ENCODE data around the gene SCRN1.
"Not testable (repeated sequence)": the region's sequence is repeated elsewhere in the genome, so short reads cannot be mapped to it uniquely, and the experiment has no call there.

The SCRN1 gene

DNA sequence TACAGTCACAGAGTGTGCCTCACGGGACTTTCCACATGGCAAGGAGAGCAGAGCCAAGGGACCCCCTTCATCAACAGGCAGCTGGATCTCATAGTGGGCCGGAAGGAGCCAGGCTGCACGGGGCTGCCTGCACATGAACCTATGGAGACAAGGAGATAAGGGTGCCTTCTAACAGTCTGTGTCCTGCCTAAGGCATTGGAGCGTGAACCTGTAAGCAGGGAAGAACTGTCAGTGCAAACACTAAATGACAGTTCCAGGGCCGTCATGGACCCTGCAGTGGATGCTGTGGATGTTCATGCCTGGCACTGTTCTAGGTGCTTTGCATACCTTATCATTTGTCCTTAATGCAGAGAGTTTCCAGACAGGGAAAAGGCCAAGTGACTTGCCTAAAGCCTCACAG lies 97.4 kb downstream of the SCRN1 start:
- no peaks in the 10 kb centered on the region for H3K36me3 Mint-ChIP-seq
- peaks cover 0 to 6% of the 10 kb centered on the region in 2 donors for H3K27me3 Mint-ChIP-seq
- H3K9me3 Mint-ChIP-seq = peaks cover 4% of the 10 kb centered on the region in 2 donors
- DNase-seq (no peak), ATAC-seq (replicated peaks) (no peak)
- H3K4me3 Mint-ChIP-seq = no peak overlapping the region
- H3K27ac Mint-ChIP-seq = no peak overlapping the region
- no peaks in the 10 kb centered on the region for H3K4me1 Mint-ChIP-seq

GRCh38 chr7:29891766-29892165 lies 97.8 kb downstream of the SCRN1 start:
- H3K4me3 Mint-ChIP-seq = no peak overlapping the region
- no peak for ATAC-seq (replicated peaks)
- H3K4me1 Mint-ChIP-seq = no peaks in the 10 kb centered on the region

DNA sequence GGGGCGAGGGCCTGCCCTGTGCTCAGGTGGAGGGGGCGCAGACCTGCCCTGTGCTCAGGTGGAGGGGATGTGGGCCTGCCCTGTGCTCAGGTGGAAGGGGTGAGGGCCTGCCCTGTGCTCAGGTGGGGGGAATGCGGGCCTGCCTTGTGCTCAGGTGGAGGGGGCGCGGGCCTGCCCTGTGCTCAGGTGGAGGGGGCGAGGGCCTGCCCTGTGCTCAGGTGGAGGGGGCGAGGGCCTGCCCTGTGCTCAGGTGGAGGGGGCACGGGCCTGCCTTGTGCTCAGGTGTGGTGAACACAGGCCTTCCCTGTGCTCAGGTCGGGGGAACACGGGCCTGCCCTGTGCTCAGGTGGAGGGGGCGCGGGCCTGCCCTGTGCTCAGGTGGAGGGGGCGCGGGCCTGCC lies 98.8 kb downstream of the SCRN1 start:
- H3K36me3 Mint-ChIP-seq; DNase-seq; H3K27ac Mint-ChIP-seq; H3K4me3 Mint-ChIP-seq; H3K27me3 Mint-ChIP-seq; H3K4me1 Mint-ChIP-seq; H3K9me3 Mint-ChIP-seq; ATAC-seq (replicated peaks): not testable (repeated sequence)

More at GRCh38 chr7:29891766-29892165, 97.8 kb downstream of the SCRN1 start:
- H3K27me3 Mint-ChIP-seq = peaks cover 0 to 6% of the 10 kb centered on the region in 2 donors
- no peak for DNase-seq
- peaks cover under 1% of the 10 kb centered on the region in 2 donors for H3K9me3 Mint-ChIP-seq
- no peaks in the 10 kb centered on the region for H3K36me3 Mint-ChIP-seq
- no peak overlapping the region for H3K27ac Mint-ChIP-seq

DNA sequence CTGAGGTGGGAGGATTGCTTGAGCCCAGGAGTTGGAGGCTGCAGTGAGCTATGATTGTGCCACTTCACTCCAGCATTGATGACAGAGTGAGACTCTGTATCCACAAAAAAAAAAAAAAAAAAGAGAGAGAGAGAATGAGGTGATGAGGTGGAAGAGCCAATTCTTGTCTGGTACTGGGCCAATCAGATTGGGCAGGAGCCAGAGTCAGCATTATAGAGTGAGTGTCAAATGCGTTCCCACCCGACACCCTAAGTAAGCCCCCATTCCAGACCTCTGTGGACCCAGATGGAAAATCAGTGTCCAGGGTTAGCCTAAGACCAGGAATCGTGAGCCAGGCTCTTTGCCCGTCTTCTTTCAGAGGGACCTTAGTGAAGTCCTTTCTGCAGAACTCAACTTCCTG lies 99.3 kb downstream of the SCRN1 start:
- Mint-ChIP-seq H3K36me3 (no peaks in the 10 kb centered on the region), H3K27me3 (peaks cover 1 to 4% of the 10 kb centered on the region in 2 donors), H3K27ac (no peak overlapping the region), H3K4me1 (no peaks in the 10 kb centered on the region), H3K4me3 (no peak overlapping the region), H3K9me3 (no peaks in the 10 kb centered on the region)
- DNase-seq = no peak
- no peak for ATAC-seq (replicated peaks)

- Mint-ChIP-seq H3K9me3 (no peaks in the 10 kb centered on the region), H3K27me3 (peaks cover 8 to 13% of the 10 kb centered on the region in 2 donors), H3K27ac (no peak overlapping the region), H3K4me1 (peaks cover 0 to 3% of the 10 kb centered on the region in 2 donors), H3K4me3 (no peak overlapping the region), H3K36me3 (no peaks in the 10 kb centered on the region)
- no peak for ATAC-seq (replicated peaks)
- DNase-seq = no peak
Observed at GRCh38 chr7:29889288-29889687, 100.3 kb downstream of the SCRN1 start.

DNA sequence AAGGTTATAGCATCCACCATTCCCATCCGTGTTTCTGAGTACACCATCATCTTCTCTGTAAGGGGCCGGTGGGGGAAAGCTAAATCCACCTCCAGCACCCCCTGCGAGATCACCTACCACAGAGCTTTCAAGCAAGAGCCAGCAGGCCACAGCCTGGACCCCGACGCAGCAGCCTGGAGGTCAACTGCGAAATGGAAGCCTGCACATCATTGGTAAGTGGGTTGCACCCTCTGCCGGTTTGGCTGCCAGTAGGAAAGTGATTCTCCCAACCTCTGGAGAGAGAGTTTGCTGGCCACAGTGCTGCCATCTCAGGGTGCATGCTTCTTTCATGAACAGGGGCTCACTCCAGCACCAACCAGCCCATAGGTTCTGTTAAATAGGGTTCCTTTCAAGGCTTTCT lies 101.6 kb downstream of the SCRN1 start:
- Mint-ChIP-seq H3K4me3 (no peak overlapping the region), H3K9me3 (no peaks in the 10 kb centered on the region), H3K27ac (no peak overlapping the region)

GRCh38 chr7:29886827-29887226 lies 102.8 kb downstream of the SCRN1 start:
- no peak overlapping the region for H3K27ac Mint-ChIP-seq
- peaks cover 15 to 26% of the 10 kb centered on the region in 2 donors for H3K27me3 Mint-ChIP-seq
- ATAC-seq (replicated peaks) (no peak), DNase-seq (no peak)
- H3K9me3 Mint-ChIP-seq = no peaks in the 10 kb centered on the region
- H3K4me3 Mint-ChIP-seq = no peak overlapping the region
- H3K4me1 Mint-ChIP-seq = peaks cover 6 to 8% of the 10 kb centered on the region in 2 donors
- no peaks in the 10 kb centered on the region for H3K36me3 Mint-ChIP-seq

More for the DNA sequence above, 101.6 kb downstream of the SCRN1 start:
- Mint-ChIP-seq H3K27me3 (peaks cover 12 to 21% of the 10 kb centered on the region in 2 donors), H3K4me1 (peaks cover 6 to 7% of the 10 kb centered on the region in 2 donors), H3K36me3 (no peaks in the 10 kb centered on the region)
- no peak for DNase-seq
- no peak for ATAC-seq (replicated peaks)

DNA sequence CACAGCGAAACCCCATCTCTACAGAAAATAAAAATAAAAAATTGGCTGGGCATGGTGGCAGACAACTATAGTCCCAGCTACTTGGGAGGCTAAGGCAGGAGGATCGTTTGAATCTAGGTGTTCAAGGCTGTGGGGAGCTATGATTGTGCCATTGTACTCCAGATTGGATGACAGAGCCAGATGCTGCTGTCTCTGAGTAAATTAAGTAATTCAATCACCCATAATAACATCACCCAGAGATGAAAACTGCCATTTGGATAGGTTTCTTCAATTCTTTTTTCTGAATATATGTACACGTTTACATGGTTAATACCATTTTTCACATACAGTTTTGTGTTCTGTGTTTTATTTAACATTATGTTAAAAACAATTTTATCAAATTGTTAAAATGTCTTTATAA lies 104.0 kb downstream of the SCRN1 start:
- Mint-ChIP-seq H3K4me3 (no peak overlapping the region), H3K4me1 (peaks cover 6 to 8% of the 10 kb centered on the region in 2 donors), H3K9me3 (no peaks in the 10 kb centered on the region), H3K36me3 (no peaks in the 10 kb centered on the region), H3K27me3 (peaks cover 15 to 26% of the 10 kb centered on the region in 2 donors), H3K27ac (no peak overlapping the region)
- no peak for ATAC-seq (replicated peaks)
- no peak for DNase-seq

- Mint-ChIP-seq H3K4me1 (peaks cover 6 to 8% of the 10 kb centered on the region in 2 donors), H3K27me3 (peaks cover 15 to 26% of the 10 kb centered on the region in 2 donors), H3K9me3 (no peaks in the 10 kb centered on the region), H3K27ac (no peak overlapping the region), H3K4me3 (peak overlapping the region; percentile 11 to 29), H3K36me3 (no peaks in the 10 kb centered on the region)
- ATAC-seq (replicated peaks) (peak in 1 of 2 donors; percentile 39), DNase-seq (no peak)
Observed at GRCh38 chr7:29884399-29885272, 105.0 kb downstream of the SCRN1 start.

- Mint-ChIP-seq H3K36me3 (no peaks in the 10 kb centered on the region), H3K27ac (no peak overlapping the region), H3K4me1 (peaks cover 6 to 8% of the 10 kb centered on the region in 2 donors), H3K4me3 (peak overlapping the region; percentile 33 to 68), H3K9me3 (no peaks in the 10 kb centered on the region), H3K27me3 (peaks cover 15 to 29% of the 10 kb centered on the region in 2 donors)
- no peak for DNase-seq
- peak in 1 of 2 donors; percentile 14 for ATAC-seq (replicated peaks)
Observed at GRCh38 chr7:29883462-29884398, 105.9 kb downstream of the SCRN1 start.

DNA sequence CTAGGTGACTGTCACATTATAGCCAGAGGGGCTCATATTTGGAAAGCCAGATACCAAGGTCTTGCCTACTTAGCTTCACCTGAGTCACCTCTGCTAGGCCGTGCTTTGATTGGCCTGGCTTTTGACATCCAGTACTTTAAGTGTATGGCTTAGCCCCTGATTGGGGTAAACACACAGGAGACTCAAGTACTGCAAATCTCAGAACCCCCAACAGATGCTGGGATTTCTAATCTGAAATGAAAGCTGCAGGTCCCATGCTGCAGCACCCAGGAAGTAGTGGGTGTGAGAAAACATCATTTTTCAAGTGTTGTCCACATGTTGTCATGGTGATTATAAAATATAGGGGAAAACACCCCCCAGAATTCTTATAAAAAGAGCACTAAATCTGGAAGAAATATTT lies 107.1 kb downstream of the SCRN1 start:
- H3K27me3 Mint-ChIP-seq = peaks cover 21 to 35% of the 10 kb centered on the region in 2 donors
- no peak for DNase-seq
- no peak overlapping the region for H3K27ac Mint-ChIP-seq
- no peaks in the 10 kb centered on the region for H3K9me3 Mint-ChIP-seq
- H3K36me3 Mint-ChIP-seq = no peaks in the 10 kb centered on the region
- H3K4me3 Mint-ChIP-seq = no peak overlapping the region
- no peak for ATAC-seq (replicated peaks)
- H3K4me1 Mint-ChIP-seq = peaks cover 9 to 14% of the 10 kb centered on the region in 2 donors

DNA sequence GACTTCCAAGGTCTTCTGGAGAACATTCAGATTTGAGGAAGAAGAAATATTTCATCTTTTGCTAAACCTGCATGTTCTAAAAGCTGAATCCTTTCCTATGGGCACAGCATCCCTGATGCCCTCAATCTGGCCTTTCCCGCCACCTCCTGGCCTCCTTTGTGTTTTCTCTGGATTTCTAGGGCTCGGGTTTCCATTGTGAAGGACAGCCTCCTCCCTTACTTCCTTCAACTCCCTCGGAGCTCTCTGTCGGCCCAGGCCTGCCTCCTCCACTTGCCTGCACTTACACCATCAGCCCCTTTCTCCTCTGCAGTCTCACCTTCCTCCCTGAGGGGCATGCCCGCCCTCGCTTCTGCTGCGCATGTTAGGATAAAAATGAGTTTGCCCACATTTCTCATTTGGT lies 107.9 kb downstream of the SCRN1 start:
- H3K4me3 Mint-ChIP-seq = no peak overlapping the region
- DNase-seq (no peak), ATAC-seq (replicated peaks) (no peak)
- no peak overlapping the region for H3K27ac Mint-ChIP-seq
- peaks cover 24 to 39% of the 10 kb centered on the region in 2 donors for H3K27me3 Mint-ChIP-seq
- no peaks in the 10 kb centered on the region for H3K9me3 Mint-ChIP-seq
- H3K4me1 Mint-ChIP-seq = peaks cover 9 to 14% of the 10 kb centered on the region in 2 donors
- H3K36me3 Mint-ChIP-seq = no peaks in the 10 kb centered on the region

GRCh38 chr7:29879609-29880008 lies 110.0 kb downstream of the SCRN1 start:
- no peak overlapping the region for H3K27ac Mint-ChIP-seq
- H3K4me3 Mint-ChIP-seq = no peak overlapping the region
- no peaks in the 10 kb centered on the region for H3K36me3 Mint-ChIP-seq
- H3K27me3 Mint-ChIP-seq = peaks cover 24 to 35% of the 10 kb centered on the region in 2 donors
- ATAC-seq (replicated peaks) (no peak), DNase-seq (no peak)
- H3K9me3 Mint-ChIP-seq = no peaks in the 10 kb centered on the region
- H3K4me1 Mint-ChIP-seq = peaks cover 7 to 14% of the 10 kb centered on the region in 2 donors

DNA sequence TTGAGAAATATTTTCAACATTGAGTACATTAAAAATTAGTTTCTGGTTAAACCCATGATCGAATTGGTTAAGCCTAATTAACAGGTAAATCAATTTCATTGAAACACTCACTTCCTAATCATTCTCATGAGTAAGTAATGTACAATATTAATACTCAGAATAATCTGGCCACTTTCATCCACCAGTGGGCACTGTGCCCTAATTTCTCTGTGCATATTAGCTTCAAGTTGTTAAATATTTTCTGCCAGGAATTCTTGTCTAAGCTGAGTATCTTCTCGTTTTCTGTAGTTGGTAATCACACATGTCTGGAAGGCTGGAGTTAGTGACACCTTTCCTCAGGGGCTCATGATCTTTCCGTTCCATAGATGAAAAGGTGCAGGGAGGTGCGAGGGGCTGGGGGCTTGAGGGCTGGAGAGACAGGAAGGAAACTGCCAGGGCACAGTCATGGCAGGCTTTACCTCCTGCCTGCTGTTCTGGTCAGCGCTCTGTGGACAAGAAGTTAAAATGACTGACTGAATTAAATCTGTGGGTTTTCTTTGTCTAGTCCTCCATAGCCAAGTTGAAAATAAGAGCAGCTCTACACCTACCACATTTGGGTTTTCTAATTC lies 111.4 kb downstream of the SCRN1 start:
- no peak overlapping the region for H3K27ac Mint-ChIP-seq
- peaks cover 3 to 9% of the 10 kb centered on the region in 2 donors for H3K4me1 Mint-ChIP-seq
- DNase-seq (no peak), ATAC-seq (replicated peaks) (peak; percentile 52 to 54)
- no peaks in the 10 kb centered on the region for H3K9me3 Mint-ChIP-seq
- H3K4me3 Mint-ChIP-seq = no peak overlapping the region
- H3K36me3 Mint-ChIP-seq = no peaks in the 10 kb centered on the region
- peaks cover 19 to 26% of the 10 kb centered on the region in 2 donors for H3K27me3 Mint-ChIP-seq

Data from stimulated activated naive B cell treated with anti-CD40 and anti-IgM and Interleukin-4, amounts not matched to agents 10 μg/mL and 1 μg/mL and 100 μg/mL, for 72 hours (primary cell).